GM21825 (cell line): ENCODE data around the gene C11orf97.

ENCODE experiments used
- ATAC-seq: cut with Tn5 transposase; IDR thresholded peaks from one replicate; pipeline ENCODE4 v1.9.1; 2021; ENCODE audit warnings: mild to moderate bottlenecking, moderate library complexity; ENCODE audit not compliant: unreplicated experiment

The C11orf97 gene

DNA sequence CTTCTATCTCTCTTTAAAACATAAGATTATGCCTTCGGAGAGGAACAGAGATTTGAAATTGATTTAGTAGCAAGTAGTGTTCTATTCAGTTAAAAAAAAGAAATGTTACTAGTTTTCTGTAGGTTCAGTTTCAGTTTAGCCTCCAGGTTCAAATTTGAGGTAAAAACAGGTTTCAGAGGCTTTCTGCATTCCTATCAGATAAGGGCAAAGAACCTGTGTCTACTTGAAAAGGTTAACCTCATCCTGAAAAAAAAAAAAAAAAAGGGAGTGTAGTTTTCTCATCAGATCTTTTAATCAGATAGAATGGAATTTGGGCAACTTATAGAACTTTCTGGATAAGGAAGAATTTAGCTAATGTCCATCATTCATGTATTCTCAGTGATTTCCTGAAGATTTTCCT is 12.1 kb downstream of the C11orf97 start:
- ATAC-seq: no peak

DNA sequence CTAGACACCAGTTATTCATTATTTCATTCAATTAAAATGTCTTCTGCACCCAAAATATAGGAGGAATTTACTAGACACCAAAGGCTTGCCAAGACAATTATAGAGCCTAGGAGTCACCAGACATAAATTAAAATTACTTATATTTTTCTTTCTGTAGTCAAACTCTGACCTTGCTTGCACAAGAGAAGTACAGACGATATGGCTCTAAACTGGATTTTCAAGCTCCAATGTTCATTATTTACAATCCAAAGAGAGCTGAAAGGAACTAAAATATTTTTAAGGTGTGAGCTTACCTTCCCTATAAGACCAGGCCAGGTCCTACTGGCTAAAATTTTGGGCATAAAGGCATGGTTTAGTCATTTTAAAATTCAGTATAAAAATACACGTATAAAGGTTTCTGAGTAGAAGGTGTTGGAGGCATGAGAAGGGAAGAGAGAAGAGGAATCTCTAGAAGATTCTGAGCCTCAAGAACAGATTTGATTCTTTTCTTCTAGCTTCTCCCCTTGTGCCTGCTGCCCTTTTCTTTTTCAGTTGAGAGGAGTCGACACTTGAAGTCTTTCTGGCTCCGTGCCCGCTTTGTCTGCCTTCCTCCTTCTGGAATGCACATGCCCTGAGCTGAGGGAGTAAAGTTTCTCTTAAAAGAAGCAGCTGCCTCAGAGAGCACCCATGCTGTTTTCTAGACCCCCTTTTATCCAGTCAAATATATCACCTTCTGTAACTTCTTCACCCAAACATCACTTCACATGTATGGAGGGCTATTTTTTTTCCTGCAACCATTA is 13.5 kb downstream of the C11orf97 start:
- ATAC-seq: no peak

DNA sequence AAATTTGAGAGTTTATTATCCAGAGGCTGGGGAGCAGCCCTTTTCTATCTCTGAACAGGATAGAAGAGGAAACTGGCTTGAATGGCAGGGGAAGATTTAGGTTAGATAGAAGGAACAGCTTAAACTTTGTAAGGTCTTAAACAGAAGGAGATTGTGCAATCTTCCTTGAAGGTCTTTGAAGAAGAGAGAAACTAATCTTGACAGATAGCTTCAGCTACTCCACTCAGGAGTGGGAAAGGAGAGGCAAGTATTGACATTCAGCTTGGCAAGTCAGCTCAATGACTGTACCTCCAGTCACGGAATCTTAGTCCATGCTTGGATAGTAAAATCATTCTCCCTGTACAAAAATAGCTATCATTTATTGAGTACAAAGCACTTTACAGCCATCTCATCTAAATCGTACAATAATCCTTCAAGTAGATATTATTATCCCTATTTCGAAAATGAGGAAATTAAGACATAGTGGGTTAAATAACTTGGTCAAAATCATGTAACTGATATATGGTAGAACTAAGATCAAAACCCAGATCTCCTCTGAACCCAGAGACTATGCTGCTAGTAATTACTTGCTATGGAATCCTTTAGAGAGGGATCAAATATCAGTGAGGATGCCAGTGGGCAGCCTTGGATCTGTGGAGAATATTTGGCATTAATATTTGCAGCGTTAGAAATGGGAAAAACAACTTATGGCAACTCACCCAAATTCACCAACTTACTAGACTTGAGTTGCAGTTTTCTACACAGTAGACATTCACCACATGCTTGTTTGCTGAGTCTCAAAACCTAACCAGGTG is 14.6 kb downstream of the C11orf97 start:
- ATAC-seq: no peak

DNA sequence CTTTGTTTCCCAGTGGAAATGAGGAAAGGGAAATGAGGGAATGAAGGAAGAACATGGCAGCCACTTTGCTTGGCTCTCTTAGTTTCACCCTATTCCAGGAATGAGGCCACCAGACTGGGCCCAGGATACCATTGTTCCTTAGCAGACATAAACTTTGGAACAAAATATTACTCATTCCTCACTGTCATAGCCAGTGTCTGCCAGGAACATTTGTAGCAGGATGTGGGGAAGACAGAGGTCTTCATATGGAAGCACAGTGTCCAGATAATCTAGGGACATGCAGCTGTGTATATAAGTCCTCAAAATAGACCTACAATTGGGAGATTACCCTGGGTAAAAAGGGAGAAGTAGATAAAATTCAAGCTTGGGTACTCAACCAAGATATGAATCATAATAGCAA is 16.3 kb downstream of the C11orf97 start:
- ATAC-seq: no peak

DNA sequence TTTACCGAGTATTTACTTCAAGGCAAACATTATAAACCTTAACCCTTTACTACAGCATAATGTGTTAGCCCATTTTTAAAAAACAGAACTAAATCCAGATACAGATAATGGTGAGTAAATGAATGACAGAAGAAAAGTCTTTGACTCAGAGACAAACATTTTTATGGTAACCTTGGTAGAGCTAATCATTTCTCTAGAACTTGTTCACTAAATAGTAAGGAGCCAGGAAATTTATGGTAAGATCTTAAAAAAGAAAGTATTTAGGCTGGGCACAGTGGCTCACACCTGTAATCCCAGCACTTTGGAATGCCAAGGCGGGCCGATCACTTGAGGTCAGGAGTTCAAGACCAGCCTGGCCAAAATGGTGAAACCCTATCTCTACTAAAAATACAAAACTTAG is 19.9 kb downstream of the C11orf97 start:
- no peak for ATAC-seq

DNA sequence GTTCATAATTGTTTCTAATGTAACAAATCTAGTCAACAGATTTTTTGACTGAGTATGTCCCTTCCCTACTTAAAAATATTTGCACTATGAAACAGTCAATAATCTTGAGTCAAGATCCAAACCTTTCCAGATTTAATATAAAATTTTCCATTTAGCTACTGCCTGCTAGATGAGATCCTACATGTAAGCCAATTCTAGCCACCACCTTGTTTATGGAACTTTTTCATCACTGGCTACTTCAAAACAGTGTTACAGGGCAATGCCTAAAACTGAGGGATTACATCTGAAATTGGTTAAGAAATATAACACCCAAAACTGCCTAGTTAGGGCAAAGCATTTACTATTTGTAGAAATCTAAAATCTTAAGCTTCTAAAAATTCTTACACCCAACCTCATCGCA is 20.9 kb downstream of the C11orf97 start:
- ATAC-seq: no peak

DNA sequence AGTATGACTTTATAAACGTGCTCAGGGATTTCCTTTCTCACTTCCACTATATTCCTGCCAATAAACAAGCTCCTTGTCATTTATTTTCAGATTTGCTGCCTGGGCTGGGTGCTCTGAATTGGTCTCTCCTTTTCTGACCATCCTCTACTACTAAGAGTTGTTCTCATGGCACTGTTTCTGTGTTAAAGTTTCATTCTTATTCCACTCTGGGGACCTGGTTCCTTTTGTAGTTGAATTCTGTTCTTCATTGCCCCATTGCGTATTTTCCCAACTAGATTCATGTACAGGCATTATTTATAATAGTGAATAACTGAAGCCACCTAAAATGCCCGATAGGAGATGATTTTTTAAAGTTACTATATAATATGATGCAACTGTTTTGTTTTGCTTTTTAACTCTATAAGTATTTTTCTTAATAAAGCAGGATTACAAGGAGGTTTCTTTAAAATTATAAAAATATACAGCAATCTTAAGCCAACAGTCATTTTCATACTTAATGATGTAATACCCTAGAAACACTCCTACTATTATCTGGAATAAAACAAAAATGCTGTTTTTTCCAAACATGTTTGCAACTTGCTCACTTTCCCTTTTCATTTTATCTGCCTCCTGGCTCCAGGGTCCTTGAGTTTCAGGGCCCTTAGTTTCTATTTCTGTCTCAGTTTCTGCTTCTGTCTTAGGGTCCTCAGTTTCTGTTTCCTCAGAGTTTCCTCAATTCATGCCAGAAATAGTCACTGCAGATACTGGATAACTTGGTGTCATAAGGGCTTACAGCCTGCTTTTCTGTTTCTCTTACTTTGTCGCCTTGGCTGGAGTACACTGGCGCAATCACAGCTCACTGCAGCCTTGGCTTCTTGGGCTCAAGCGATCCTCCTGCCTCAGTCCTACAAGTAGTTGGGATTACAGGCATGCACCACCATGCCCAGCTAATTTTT is 21.7 kb downstream of the C11orf97 start:
- ATAC-seq: no peak

DNA sequence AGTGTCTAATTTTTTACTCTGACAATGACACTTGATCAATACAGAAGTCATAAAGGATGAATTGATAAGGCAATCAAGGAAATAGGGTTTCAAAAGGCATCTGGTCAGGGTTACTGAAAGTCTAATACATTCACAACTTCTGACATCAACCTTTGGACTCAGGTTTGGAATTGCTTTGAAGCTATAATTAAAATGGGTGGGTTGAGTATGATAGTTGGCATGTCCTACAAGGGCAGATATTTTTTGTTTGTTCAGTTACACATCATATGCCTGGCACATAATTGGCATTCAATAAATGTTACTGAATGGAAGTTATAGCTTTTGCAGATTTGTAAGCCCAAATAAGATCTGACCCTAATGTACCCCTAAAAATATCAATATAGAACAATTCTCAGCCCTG is 24.1 kb downstream of the C11orf97 start:
- ATAC-seq: no peak

DNA sequence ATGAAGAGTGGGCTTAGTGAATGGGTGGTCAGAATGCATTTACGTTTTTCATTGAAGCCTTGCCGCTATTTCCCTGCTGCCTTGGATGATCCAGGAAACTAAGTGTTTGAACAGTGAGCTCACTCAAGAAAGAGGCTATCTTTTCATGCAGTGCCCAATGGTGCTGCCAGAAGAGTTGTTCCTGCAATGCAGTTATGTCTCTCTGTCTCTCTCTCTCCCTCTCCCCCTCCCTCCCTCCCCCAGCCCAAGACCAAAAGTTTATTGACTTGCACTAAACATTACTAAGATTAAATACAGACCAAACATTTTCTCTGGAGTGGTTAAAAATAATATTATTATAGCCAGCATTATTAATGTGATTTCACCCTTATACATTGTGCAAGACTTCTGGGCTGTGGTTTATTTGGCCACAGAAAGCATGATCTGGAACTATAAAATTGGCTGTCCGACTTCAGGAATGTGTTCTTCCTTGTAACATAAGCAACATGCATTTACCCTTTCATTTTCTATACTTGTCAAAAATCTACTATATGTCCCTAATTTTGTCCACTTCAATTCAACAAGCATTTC is 24.9 kb downstream of the C11orf97 start:
- no peak for ATAC-seq

DNA sequence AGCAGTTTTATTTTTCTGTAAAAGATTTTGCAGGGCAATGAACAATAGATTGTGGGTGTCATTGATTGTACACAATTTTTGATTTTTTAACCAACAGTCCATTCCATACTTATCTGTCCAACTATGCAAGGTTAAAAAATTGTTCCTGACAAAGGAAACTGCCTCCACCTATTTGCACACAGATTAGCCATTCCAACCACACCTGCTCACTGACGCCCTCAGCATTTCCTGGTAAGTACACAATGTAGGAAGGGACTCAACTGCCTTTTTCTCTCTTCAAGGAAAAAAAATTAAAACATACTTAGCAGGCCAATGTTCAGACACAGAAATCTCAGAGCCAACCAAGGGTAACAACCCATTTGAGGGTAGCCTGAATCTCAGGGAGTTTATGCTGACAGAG is 27.2 kb downstream of the C11orf97 start:
- ATAC-seq: no peak

DNA sequence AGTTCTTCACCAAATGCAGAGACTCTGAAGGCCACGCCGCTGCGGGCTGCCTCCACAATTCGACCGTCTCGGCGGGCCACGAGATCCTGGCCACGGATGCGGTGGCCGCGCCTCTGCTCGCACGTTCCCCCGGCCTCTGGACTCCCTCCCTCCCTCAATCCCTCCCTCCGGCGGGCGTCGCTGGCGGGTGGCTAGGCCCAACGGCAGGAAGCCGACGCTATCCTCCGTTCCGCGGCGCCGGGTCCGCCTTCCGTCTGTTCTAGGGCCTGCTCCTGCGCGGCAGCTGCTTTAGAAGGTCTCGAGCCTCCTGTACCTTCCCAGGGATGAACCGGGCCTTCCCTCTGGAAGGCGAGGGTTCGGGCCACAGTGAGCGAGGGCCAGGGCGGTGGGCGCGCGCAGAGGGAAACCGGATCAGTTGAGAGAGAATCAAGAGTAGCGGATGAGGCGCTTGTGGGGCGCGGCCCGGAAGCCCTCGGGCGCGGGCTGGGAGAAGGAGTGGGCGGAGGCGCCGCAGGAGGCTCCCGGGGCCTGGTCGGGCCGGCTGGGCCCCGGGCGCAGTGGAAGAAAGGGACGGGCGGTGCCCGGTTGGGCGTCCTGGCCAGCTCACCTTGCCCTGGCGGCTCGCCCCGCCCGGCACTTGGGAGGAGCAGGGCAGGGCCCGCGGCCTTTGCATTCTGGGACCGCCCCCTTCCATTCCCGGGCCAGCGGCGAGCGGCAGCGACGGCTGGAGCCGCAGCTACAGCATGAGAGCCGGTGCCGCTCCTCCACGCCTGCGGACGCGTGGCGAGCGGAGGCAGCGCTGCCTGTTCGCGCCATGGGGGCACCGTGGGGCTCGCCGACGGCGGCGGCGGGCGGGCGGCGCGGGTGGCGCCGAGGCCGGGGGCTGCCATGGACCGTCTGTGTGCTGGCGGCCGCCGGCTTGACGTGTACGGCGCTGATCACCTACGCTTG is 31.7 kb downstream of the C11orf97 start, which contains the start of gene FUT4:
FUT4 (plus strand) TSS at position 227 of the 951 bp plus-strand sequence; CDS start at position 440, 213 bp downstream.
- peak; percentile 82 for ATAC-seq

DNA sequence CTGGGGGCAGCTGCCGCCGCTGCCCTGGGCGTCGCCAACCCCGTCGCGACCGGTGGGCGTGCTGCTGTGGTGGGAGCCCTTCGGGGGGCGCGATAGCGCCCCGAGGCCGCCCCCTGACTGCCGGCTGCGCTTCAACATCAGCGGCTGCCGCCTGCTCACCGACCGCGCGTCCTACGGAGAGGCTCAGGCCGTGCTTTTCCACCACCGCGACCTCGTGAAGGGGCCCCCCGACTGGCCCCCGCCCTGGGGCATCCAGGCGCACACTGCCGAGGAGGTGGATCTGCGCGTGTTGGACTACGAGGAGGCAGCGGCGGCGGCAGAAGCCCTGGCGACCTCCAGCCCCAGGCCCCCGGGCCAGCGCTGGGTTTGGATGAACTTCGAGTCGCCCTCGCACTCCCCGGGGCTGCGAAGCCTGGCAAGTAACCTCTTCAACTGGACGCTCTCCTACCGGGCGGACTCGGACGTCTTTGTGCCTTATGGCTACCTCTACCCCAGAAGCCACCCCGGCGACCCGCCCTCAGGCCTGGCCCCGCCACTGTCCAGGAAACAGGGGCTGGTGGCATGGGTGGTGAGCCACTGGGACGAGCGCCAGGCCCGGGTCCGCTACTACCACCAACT is 32.5 kb downstream of the C11orf97 start:
- ATAC-seq: no peak

DNA sequence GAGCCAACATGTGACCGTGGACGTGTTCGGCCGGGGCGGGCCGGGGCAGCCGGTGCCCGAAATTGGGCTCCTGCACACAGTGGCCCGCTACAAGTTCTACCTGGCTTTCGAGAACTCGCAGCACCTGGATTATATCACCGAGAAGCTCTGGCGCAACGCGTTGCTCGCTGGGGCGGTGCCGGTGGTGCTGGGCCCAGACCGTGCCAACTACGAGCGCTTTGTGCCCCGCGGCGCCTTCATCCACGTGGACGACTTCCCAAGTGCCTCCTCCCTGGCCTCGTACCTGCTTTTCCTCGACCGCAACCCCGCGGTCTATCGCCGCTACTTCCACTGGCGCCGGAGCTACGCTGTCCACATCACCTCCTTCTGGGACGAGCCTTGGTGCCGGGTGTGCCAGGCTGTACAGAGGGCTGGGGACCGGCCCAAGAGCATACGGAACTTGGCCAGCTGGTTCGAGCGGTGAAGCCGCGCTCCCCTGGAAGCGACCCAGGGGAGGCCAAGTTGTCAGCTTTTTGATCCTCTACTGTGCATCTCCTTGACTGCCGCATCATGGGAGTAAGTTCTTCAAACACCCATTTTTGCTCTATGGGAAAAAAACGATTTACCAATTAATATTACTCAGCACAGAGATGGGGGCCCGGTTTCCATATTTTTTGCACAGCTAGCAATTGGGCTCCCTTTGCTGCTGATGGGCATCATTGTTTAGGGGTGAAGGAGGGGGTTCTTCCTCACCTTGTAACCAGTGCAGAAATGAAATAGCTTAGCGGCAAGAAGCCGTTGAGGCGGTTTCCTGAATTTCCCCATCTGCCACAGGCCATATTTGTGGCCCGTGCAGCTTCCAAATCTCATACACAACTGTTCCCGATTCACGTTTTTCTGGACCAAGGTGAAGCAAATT is 33.3 kb downstream of the C11orf97 start:
- no peak for ATAC-seq

DNA sequence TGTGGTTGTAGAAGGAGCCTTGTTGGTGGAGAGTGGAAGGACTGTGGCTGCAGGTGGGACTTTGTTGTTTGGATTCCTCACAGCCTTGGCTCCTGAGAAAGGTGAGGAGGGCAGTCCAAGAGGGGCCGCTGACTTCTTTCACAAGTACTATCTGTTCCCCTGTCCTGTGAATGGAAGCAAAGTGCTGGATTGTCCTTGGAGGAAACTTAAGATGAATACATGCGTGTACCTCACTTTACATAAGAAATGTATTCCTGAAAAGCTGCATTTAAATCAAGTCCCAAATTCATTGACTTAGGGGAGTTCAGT is 33.9 kb downstream of the C11orf97 start:
- ATAC-seq: no peak

DNA sequence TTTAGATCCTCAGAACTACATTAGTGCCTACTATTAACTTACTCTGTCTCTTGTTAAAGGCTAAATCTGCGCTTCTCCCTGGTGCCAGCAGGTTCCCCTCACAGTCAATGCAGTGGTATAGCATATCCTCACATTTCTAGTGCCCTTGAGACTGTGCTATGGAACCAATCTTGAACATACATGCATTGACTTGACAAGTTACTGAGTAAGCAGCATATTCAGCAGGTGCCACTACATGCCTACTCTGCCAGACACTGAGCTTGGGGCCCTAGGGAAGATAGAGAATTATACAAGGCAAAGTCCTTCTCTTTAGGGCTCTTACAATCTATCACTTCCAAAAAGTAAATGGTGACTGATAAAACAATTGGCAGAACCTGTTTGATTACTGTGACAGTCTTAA is 34.6 kb downstream of the C11orf97 start:
- ATAC-seq: no peak

DNA sequence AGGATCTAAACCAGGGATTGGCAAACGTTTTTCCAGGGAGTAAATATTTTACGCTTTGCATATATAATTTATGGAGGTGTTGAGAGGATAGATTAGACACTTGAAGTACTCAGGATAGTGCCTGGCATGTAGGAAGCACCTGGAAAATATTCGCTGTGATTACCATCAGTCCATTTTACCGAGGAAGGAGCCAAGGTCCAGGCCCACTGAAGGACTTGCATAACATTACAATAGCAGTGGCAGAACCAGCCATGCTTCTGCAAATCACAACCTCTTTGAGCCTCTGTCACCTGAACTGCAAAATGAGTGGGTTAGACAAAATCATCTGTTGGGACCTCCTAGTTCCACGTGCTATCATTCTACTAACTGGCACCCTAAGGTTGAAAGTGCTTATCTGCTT is 36.9 kb downstream of the C11orf97 start:
- ATAC-seq: no peak

DNA sequence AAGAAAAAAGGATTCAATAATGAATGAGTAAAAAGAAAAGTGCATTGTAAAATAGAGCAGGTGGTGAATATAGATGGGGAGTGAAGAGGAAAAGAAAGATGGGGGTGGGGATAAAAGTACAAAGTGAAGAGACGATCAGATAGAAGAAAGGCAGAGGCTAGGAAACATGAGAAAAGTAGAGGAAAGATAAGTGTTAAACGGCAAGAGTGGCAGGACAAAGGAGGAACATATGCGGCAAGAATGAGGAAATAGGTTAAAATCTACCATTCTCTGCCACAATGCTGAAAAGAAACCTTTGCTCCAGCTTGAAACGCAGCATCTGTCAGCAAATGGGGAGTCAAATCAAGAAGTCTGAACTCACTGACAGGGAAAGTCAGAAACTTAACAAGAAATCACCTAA is 38.3 kb downstream of the C11orf97 start:
- ATAC-seq: no peak

DNA sequence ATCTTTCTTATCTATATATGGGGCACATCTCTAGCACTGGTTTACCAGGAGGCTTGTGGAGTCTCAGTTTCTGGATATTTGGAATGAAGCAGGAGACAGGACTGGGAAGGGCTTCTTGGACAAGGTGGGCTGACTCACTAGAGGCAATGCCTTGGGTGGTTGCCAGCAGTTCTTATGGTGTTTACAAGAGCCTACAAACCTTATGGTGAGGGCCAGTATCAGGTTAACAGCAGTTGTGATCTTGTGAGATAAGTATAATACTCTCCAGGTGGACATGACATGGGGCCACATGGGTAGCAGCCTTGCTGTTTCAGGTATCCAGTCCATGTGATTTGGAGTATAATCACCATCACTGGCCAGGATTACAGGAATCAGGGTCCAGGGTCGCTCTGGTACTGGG is 41.7 kb downstream of the C11orf97 start:
- no peak for ATAC-seq
